Measurements from ENCODE around the gene UNC5A. TPM values are rescaled to one million over a fixed set of nuclear protein-coding genes. Genes with fewer than 3 reads are reported as not detected.

Gene UNC5A
- total and polyA plus RNA-seq, 10 of the 15 experiments (the other 5 are each of a cell fraction or from before 2014, with no cell fraction given) = not detected

GRCh38 chr5:176915906-176916305 lies 105.5 kb downstream of the UNC5A start:
- CTCF ChIA-PET = interaction anchor here (0.6 to 1.6 kb wide), 6 partner anchors 10 to 258 kb away, joined by 3 to 6 read pairs (median 3); no protein-coding TSS in a partner anchor
- TF ChIP-seq BMI1 (IDR thresholded peaks at IDR 0.05; ENCODE audit: borderline replicate concordance) = no peak
- no peak for TF ChIP-seq CBX5 (IDR thresholded peaks at IDR 0.05; ENCODE audit: low read depth)
- no peak for TF ChIP-seq CBX3 (IDR thresholded peaks at IDR 0.05; ENCODE audit: borderline replicate concordance, low read depth)
- no peak for TF ChIP-seq POLR2AphosphoS5 (IDR thresholded peaks at IDR 0.05; ENCODE audit: low read length)
- no peak for TF ChIP-seq POU2F2 (IDR thresholded peaks at IDR 0.05; ENCODE audit: borderline replicate concordance, low read depth, low read length)
- TF ChIP-seq RAD21 (IDR thresholded peaks at IDR 0.05; ENCODE audit: insufficient read depth, low read depth, low read length) = no peak
- TF ChIP-seq MYC (IDR thresholded peaks at IDR 0.05; ENCODE audit: insufficient read depth, insufficient read length, insufficient replicate concordance, low read length, severe bottlenecking) = no peak
- no peak for TF ChIP-seq SP1 (IDR thresholded peaks at IDR 0.05; ENCODE audit: low read depth, low read length)
- no peak for TF ChIP-seq SREBF1 (IDR thresholded peaks at IDR 0.05; ENCODE audit: low read length)
- no peak for TF ChIP-seq TCF3 (IDR thresholded peaks at IDR 0.05; ENCODE audit: borderline replicate concordance, insufficient read depth, low read depth, low read length)
- no peak for TF ChIP-seq MTA3 (IDR thresholded peaks at IDR 0.05; ENCODE audit: borderline replicate concordance, low read length)
- no peak for TF ChIP-seq RFX5 (IDR thresholded peaks at IDR 0.05; ENCODE audit: low read depth, low read length)
- TF ChIP-seq SMC3 (IDR thresholded peaks at IDR 0.05; ENCODE audit: borderline replicate concordance, low read length) = no peak
- TF ChIP-seq ZBED1 (IDR thresholded peaks at IDR 0.05; ENCODE audit: borderline replicate concordance) = no peak
- no peak for TF ChIP-seq CTCF (IDR thresholded peaks at IDR 0.05 in 2 of 3, conservative IDR thresholded peaks at IDR 0.05 in 1 of 3; ENCODE audit: control insufficient read depth in 2 of 3, extremely low read depth in 1 of 3, insufficient read depth in 1 of 3, low read depth in 3 of 3, low read length in 3 of 3)
- TF ChIP-seq ETV6 (conservative IDR thresholded peaks at IDR 0.05 in 1 of 2, IDR thresholded peaks at IDR 0.05 in 1 of 2; ENCODE audit: borderline replicate concordance in 1 of 2, low read depth in 1 of 2) = no peak
- no peak for TF ChIP-seq SRF (IDR thresholded peaks at IDR 0.05; ENCODE audit: low read depth in 2 of 2, low read length in 2 of 2)
- TF ChIP-seq IRF5 (IDR thresholded peaks at IDR 0.05; ENCODE audit: borderline replicate concordance) = no peak
- TF ChIP-seq PKNOX1 (IDR thresholded peaks at IDR 0.05) = no peak

More at GRCh38 chr5:176915906-176916305, 105.5 kb downstream of the UNC5A start:
- ChIA-PET RAD21 (ENCODE audit: unreplicated experiment) (interaction anchor here (1.6 kb wide), 1 partner anchor 14 kb away, joined by 8 read pairs; no protein-coding TSS in a partner anchor), SMC1A (ENCODE audit: uncharacterized antibody, unreplicated experiment) (no interaction called here), POLR2A (no interaction called here)
- ATAC-seq (no peak), FAIRE-seq (no peak), DNase-seq (ENCODE audit: low read depth, low spot score) (no peak)
- Histone ChIP-seq H3K27ac (ENCODE audit: control insufficient read depth, insufficient read depth) (no peak overlapping the region), H3K4me1 (ENCODE audit: control insufficient read depth, insufficient read depth, low read length) (no peaks in the 10 kb centered on the region), H3K36me3 (ENCODE audit: control insufficient read depth in 2 of 2, insufficient read depth in 2 of 2, low read length in 1 of 2) (peaks cover 0 to 17% of the 10 kb centered on the region in 2 experiments; a peak in 2 of 4 replicates), H3K27me3 (replicated peaks in 1 of 2; ENCODE audit: control insufficient read depth in 2 of 2, insufficient read depth in 2 of 2, low read length in 1 of 2) (no peaks in the 10 kb centered on the region), H4K20me1 (ENCODE audit: control insufficient read depth, insufficient read depth) (no peaks in the 10 kb centered on the region), H2AFZ (ENCODE audit: control insufficient read depth, low read depth, low read length) (no peak overlapping the region), H3K9ac (ENCODE audit: control insufficient read depth, insufficient read depth, low read length) (no peak overlapping the region), H3K79me2 (ENCODE audit: control insufficient read depth, insufficient read depth, low read length) (no peaks in the 10 kb centered on the region; the same call in 1 of the 2 replicates), H3K9me3 (replicated peaks; ENCODE audit: control insufficient read depth, insufficient read depth, low read length) (no peaks in the 10 kb centered on the region), H3K4me3 (no peak overlapping the region), H3K4me2 (ENCODE audit: control insufficient read depth, insufficient read depth) (no peak overlapping the region)
- intact Hi-C loops (cut with micrococcal nuclease; ENCODE audit: unreplicated experiment) = no loop called here
- in situ Hi-C loops (cut with MboI) = no loop called here
- BruUV-seq (replicated peaks) = no TSS peak
- 100% methylated on average over 2 of the region's 2 CpGs for WGBS (ENCODE audit: insufficient coverage, insufficient replicate concordance, low lambda C conversion rate, missing lambda C conversion rate)

Measured in GM12878 (cell line).